ENCODE measurements around the gene MTMR4.
"Not testable (repeated sequence)": the region's sequence is repeated elsewhere in the genome, so short reads cannot be mapped to it uniquely, and the experiment has no call there.

Gene MTMR4

GRCh38 chr17:58521680-58522079 lies 7.2 kb upstream of the MTMR4 start:
- DNase-seq = no peak

- DNase-seq = no peak
These were observed 6.5 kb upstream of the MTMR4 start for GRCh38 chr17:58520843-58521430.

- peak; percentile 100 for DNase-seq
These were observed 3.6 kb upstream of the MTMR4 start for GRCh38 chr17:58517928-58518609.

GRCh38 chr17:58517378-58517927 lies 3.0 kb upstream of the MTMR4 start:
- DNase-seq = no peak

DNA sequence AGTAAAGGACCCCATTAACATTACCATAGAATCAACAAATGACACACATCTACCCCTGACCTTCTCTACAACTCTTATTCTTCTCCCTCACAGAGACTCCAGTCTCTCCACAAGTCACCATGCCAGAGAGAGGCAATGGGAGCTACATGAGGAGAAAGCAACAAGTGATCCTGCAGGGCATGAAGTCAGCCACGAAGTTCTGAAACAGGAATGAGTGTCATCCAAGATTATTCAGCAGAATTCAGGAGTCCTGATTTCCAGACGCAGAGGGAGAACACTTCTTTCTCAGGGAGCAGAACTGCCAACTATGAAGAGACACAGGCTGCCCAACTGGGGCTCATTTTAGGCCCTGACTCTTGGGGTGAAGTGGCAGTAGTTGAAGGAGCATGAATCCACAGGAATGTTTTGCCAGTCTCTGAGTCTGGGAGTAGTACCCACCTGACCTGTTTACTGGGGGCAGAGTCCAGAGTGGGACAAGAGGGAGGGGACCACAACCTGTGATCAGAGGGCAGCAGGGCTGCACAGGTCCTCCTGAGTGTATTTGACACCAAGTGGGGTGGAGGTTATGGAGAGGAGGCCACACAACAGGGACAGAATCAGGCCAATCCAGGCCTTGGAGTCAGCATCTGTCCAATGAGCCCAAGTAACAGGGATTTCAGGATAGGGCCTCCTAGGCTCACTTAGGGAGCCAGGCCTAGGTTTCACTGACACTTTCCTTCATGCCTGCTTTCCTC lies 2.4 kb upstream of the MTMR4 start:
- no peak for DNase-seq

DNA sequence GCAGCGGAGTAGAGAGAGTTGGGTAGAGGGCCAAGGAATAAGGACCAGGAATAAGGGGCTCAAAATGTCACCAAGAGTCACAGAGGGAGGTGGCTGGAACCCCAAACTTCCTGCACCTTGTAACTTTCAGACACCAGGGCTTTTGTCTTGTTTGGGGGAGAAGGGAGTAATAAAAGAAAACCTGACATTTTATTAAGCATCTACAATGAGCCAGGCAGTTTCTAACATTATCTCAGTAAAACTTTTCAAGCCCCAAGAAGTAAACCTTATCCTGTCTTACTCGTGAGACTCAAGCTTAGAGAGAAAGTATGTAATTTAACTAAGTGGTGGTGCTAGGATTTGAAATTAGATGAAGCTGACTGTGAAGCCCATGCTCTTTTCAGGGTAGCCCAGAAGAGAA lies 848 bp upstream of the MTMR4 start:
- no peak for DNase-seq

GRCh38 chr17:58514770-58515157 lies 326 bp upstream of the MTMR4 start:
- DNase-seq = no peak

DNA sequence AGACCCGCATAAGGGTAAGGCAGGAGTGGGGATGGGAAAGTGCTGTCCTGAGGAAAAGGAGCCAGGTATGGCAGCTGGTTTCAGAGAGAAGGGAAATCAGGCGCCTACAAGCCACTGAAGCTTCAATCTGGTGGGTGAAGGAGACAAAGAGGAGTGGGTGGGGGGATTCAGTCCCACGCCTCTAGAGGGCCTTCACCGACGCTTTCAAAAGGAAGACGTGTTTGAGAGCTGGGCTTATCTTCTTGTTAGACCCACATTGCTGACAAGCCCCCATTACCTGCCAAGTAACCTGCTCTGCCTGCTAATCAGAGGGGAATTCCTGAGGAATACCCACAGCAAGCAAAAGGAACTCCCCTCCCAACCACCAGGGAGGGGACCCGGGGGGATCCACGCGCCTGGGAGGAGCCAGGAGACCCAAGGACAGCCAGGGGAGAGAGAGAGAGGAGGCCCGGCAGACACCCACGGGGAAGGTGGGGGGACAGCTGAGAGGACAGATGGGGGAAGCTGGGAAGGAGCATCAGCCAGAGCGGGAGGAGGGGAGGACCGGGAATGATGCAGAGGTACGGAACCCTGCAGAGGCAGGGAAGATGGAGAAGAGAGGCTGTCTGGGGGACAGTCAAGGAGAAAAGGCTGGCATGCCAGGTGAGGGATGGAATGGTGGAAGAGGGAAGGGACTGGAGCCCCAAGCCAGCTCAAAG lies 1.0 kb downstream of the MTMR4 start:
- DNase-seq = no peak

DNA sequence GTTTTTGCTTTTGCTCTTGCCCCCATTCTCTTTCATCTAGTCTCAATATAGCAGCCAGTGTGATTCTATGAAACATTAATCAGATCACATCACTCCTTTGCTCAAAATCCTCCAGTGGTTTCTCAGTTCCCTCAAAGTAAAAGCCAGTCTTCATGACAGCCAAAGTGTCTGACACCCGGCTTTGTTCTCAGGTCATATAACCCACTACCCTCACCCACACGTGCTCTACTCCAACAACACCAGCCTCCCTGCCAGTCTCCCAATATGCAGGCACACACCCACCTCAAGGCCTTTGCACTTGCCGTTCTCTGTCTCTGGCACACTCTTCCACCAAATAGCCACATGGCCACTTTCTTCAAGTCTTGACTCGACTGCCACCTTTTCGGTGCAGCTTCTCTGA lies 4.4 kb downstream of the MTMR4 start:
- DNase-seq = no peak

- DNase-seq = no peak
These were observed 5.9 kb downstream of the MTMR4 start for GRCh38 chr17:58508341-58509067.

DNA sequence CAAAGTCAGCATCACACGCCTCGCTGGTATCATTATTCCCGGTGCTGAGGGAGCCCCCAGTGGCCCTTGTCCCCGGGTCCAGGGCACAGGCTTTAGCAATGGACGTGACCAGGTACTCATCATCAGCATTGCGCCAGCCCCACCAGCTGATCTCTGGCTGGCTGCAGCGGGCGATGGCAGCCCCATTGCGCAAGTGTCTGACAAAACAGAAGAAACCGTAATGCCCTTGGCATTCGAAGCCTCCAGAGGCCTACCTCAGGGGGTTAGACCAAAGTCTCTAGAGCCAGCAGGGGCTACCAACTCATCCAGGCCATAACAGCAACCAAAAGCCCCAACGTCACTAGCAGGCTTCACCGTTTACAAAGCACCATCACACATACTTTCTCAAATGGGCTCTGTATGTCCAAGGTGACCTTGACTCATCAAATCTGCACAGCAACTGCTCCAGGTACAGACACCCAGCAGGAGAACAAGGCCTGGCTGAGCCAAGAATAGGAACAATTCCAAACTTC lies 7.3 kb downstream of the MTMR4 start:
- no peak for DNase-seq

- DNase-seq = no peak
These were observed 7.9 kb downstream of the MTMR4 start for GRCh38 chr17:58506354-58507080.

GRCh38 chr17:58504826-58505351 lies 9.5 kb downstream of the MTMR4 start:
- DNase-seq = no peak

DNA sequence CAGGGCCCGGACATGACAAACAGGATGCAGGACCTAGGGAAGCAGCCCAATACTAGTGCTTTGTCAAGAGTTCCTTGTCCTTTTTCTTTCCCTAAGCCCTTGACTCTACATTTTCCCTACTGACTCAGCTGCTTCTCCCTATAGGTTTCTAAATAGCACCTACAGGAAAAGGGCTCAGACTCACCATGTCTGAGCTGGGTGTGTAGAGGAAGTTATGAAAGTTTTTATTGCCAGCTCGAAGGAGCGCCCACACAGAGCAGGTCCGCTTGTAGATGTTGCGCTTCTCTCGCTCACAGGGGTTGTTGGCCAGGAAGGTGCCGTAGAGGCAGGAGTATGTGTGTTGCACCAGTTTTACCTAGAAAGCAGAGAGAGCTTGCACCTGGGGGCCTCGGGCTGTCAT lies 10.6 kb downstream of the MTMR4 start:
- no peak for DNase-seq

GRCh38 chr17:58503134-58503533 lies 11.3 kb downstream of the MTMR4 start:
- not testable (repeated sequence) for DNase-seq

DNA sequence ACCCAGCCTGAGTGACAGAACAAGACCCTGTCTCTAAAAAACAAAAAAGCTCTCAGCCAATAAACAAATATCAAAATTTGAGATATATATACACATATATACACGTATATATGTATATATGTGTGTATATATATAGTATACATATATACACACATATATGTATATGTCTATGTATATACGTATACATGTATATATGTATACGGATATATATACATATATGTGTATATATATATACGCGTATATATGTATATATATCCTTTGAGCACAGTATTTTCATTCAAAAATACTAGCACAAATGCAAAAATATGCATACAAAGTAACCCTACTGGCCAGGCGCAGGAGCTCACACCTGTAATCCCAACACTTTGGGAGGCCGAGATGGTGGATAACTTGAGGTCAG lies 13.0 kb downstream of the MTMR4 start:
- no peak for DNase-seq

DNA sequence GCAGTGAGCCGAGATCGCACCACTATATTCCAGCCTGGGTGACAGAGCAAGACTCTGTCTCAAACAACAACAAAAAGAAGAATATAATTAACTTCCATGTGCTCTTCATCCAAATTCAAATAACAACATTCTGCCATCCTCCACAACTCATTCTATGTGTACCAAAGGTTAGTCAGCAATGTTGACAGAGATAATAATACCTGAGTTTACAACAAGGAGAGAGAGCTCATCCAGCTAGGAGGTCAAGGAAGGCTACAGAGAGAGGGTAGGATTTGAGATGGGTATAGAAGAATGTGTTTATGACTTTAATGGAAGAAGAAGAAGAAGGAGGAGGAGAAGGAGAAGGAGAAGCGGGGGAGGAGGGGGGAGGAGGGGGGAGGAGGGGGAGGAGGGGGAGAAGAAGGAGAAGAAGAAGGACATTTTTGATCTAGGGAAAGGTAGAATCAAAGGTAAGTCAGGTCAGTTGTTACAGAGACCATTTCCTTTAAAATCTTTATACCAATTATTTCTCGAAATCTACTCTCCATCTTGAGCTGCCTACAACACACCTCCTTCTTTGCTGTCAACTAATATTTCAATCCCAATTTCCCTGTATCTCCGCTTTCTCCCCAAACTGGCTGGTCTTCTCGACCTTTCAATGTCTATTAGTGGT lies 16.1 kb downstream of the MTMR4 start:
- DNase-seq = no peak

- DNase-seq = no peak
These were observed 20.9 kb downstream of the MTMR4 start for GRCh38 chr17:58493506-58493905.

GRCh38 chr17:58492238-58493121 lies 22.0 kb downstream of the MTMR4 start:
- no peak for DNase-seq

DNA sequence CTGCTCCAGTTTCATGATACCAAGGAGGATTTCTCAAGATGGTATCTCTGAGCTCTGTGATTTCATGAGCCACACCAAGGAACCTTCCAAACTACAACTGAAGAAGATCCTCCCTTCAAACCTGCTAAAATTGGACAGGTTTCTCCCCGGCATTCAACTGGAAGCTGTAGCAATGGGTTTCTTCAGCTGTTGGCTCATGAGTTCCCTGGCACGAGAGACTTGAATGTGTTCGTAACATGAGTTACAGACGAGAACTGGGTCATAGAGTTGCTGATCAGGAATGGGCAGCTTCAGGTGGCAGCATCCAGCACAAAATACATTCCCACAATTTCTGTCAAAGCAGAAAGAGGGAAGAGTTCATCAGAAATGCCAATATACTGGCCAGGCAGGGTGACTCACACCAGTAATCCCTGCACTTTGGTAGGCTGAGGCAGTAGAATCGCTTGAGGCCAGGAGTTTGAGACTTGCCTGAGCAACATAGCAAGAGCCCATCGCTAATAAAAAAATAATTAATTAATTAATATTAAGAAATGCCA lies 22.9 kb downstream of the MTMR4 start:
- no peak for DNase-seq
